ENCODE measurements around the gene MAML1. TPM values are rescaled to one million over a fixed set of nuclear protein-coding genes. Genes with fewer than 3 reads are reported as not detected.

Gene MAML1
- total and polyA plus RNA-seq, 7 donors, result 4.6 to 16.0 (median 11.8) TPM

- no peak overlapping the region for H3K27ac ChIP-seq
- H3K36me3 ChIP-seq (ENCODE audit: insufficient read depth in 1 of 2, low read depth in 1 of 2), result peaks cover 33 to 100% of the 10 kb centered on the region in 2 donors
- intact Hi-C loops (cut with DNase I), result no loop called here
These were observed 8.5 kb upstream of the MAML1 start for GRCh38 chr5:179724163-179724562.

DNA sequence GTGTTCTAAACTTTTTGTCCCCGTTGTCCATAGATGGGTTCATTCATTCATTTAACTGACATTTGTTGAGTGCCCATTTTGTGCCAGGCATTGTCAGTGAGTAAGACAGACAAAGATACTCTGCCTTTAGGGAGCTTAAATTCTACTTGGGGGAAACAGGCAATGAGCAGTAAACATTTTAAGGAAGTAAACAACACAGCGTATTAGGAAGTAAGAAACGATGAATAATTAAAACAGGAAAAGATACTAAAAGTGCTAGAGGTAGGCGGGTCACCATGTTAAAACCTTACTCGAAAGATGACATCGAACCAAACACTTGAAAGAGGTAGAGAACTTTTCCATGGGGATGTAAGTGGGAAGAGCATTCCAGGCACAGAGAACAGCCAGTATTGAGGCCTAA lies 5.5 kb upstream of the MAML1 start:
- H3K4me3 ChIP-seq, result no peak overlapping the region
- H3K27me3 ChIP-seq (ENCODE audit: insufficient read depth in 3 of 3, low read length in 2 of 3), result no peaks in the 10 kb centered on the region
- TF ChIP-seq, protein P1, sequence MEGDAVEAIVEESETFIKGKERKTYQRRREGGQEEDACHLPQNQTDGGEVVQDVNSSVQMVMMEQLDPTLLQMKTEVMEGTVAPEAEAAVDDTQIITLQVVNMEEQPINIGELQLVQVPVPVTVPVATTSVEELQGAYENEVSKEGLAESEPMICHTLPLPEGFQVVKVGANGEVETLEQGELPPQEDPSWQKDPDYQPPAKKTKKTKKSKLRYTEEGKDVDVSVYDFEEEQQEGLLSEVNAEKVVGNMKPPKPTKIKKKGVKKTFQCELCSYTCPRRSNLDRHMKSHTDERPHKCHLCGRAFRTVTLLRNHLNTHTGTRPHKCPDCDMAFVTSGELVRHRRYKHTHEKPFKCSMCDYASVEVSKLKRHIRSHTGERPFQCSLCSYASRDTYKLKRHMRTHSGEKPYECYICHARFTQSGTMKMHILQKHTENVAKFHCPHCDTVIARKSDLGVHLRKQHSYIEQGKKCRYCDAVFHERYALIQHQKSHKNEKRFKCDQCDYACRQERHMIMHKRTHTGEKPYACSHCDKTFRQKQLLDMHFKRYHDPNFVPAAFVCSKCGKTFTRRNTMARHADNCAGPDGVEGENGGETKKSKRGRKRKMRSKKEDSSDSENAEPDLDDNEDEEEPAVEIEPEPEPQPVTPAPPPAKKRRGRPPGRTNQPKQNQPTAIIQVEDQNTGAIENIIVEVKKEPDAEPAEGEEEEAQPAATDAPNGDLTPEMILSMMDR (IDR thresholded peaks at IDR 0.05), result no peak
- DNase-seq (no peak), ATAC-seq (no peak)
- no peaks in the 10 kb centered on the region for H3K9me3 ChIP-seq
- H3K4me1 ChIP-seq, result peaks cover 20% of the 10 kb centered on the region
- intact Hi-C loops (cut with DNase I), result no loop called here
- 87 to 90% (median 89%) methylated on average over 6 of the region's 6 CpGs for WGBS, 3 donors
- H3K36me3 ChIP-seq (ENCODE audit: insufficient read depth in 1 of 2, low read depth in 1 of 2), result peaks cover 25 to 91% of the 10 kb centered on the region in 2 donors
- no peak overlapping the region for H3K27ac ChIP-seq

More at GRCh38 chr5:179724163-179724562, 8.5 kb upstream of the MAML1 start:
- Histone ChIP-seq H3K27me3 (ENCODE audit: insufficient read depth in 3 of 3, low read length in 2 of 3) (no peaks in the 10 kb centered on the region), H3K9me3 (no peaks in the 10 kb centered on the region), H3K4me3 (no peak overlapping the region), H3K4me1 (peaks cover 13% of the 10 kb centered on the region)
- WGBS, 3 donors, result 60 to 67% (median 66%) methylated on average over 4 of the region's 4 CpGs
- ATAC-seq (peak; percentile 43 to 80 (median 60)), DNase-seq (no peak)
- TF ChIP-seq, protein P1 (IDR thresholded peaks at IDR 0.05), result no peak

DNA sequence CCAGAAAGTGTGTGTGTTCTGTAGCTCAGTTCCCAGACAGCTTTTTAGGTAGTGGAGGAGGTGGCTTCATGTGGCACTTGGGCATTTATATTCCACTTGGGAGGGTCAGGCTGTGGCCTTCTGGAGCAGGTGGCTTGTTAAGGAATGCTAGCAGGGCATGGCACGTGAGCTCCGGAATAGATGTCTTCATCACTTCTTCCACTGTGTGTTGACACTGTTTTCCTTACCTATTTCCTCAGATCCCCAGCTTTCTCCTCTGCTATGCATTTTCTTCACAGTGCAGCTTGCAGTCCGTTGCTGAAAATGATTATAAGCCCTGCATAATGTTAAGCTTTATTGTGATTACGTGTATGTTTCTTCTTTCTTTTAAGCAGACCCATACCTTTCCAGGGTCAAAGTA lies 3.3 kb upstream of the MAML1 start:
- peaks cover 16% of the 10 kb centered on the region for H3K4me1 ChIP-seq
- TF ChIP-seq, protein P1 (IDR thresholded peaks at IDR 0.05), result no peak
- ATAC-seq, result no peak
- no peak overlapping the region for H3K27ac ChIP-seq
- no peak for DNase-seq
- peaks cover 14 to 69% of the 10 kb centered on the region in 2 donors for H3K36me3 ChIP-seq (ENCODE audit: insufficient read depth in 1 of 2, low read depth in 1 of 2)
- no peaks in the 10 kb centered on the region for H3K27me3 ChIP-seq (ENCODE audit: insufficient read depth in 3 of 3, low read length in 2 of 3)
- WGBS, 3 donors, result 83 to 92% (median 89%) methylated on average over 4 of the region's 4 CpGs
- no peaks in the 10 kb centered on the region for H3K9me3 ChIP-seq
- intact Hi-C loops (cut with DNase I), result no loop called here
- no peak overlapping the region for H3K4me3 ChIP-seq

- intact Hi-C loops (cut with DNase I), result loop anchor here in 1 of 2 donors (5.0 kb wide), 1 partner anchor 32 kb away; the partner anchor contains the start of gene CANX
- no peak overlapping the region for H3K4me3 ChIP-seq
- H3K27me3 ChIP-seq (ENCODE audit: insufficient read depth in 3 of 3, low read length in 2 of 3), result no peaks in the 10 kb centered on the region
- TF ChIP-seq, protein P1 (IDR thresholded peaks at IDR 0.05), result no peak
- no peak overlapping the region for H3K27ac ChIP-seq
- no peak for DNase-seq
- H3K9me3 ChIP-seq, result no peaks in the 10 kb centered on the region
- peaks cover 18% of the 10 kb centered on the region for H3K4me1 ChIP-seq
- H3K36me3 ChIP-seq (ENCODE audit: insufficient read depth in 1 of 2, low read depth in 1 of 2), result peaks cover 10 to 65% of the 10 kb centered on the region in 2 donors
- 76 to 85% (median 77%) methylated on average over 3 of the region's 3 CpGs for WGBS, 3 donors
- ATAC-seq, result no peak
These were observed 2.9 kb upstream of the MAML1 start for GRCh38 chr5:179729727-179730126.

GRCh38 chr5:179730356-179730755 lies 2.3 kb upstream of the MAML1 start:
- H3K4me1 ChIP-seq, result peaks cover 25% of the 10 kb centered on the region
- H3K27me3 ChIP-seq (ENCODE audit: insufficient read depth in 3 of 3, low read length in 2 of 3), result no peaks in the 10 kb centered on the region
- H3K9me3 ChIP-seq, result no peaks in the 10 kb centered on the region
- H3K36me3 ChIP-seq (ENCODE audit: insufficient read depth in 1 of 2, low read depth in 1 of 2), result peaks cover 8 to 59% of the 10 kb centered on the region in 2 donors
- DNase-seq (no peak), ATAC-seq (no peak)
- WGBS, 3 donors, result 69 to 76% (median 73%) methylated on average over 3 of the region's 3 CpGs
- intact Hi-C loops (cut with DNase I), result loop anchor here in 1 of 2 donors (5.0 kb wide), 1 partner anchor 33 kb away; the partner anchor contains the start of gene CANX
- H3K27ac ChIP-seq, result no peak overlapping the region
- TF ChIP-seq, protein P1 (IDR thresholded peaks at IDR 0.05), result no peak
- H3K4me3 ChIP-seq, result no peak overlapping the region
